GM21367 (cell line): ENCODE measurements around the gene NOP14.
"Not testable (repeated sequence)": the region's sequence is repeated elsewhere in the genome, so short reads cannot be mapped to it uniquely, and the experiment has no call there.

Experiments
- ATAC-seq: cut with Tn5 transposase; IDR thresholded peaks from one replicate; pipeline ENCODE4 v1.9.1; 2021; ENCODE audit not compliant: unreplicated experiment

NOP14 gene

GRCh38 chr4:2963175-2963965 lies at the start of gene NOP14, which contains the start of gene GRK4:
NOP14 (minus strand) TSS chr4:2963406; CDS start chr4:2963319, 87 bp downstream.
GRK4 (plus strand) TSS chr4:2963571; CDS start chr4:2964071, 500 bp downstream.
- ATAC-seq = peak; percentile 86

GRCh38 chr4:3011456-3012220 lies 48.4 kb upstream of the NOP14 start:
- ATAC-seq = no peak

GRCh38 chr4:3010998-3011397 lies 47.8 kb upstream of the NOP14 start:
- no peak for ATAC-seq

- no peak for ATAC-seq
Observed at GRCh38 chr4:3010577-3010976, 47.4 kb upstream of the NOP14 start.

- ATAC-seq = no peak
Observed at GRCh38 chr4:3009422-3009821, 46.2 kb upstream of the NOP14 start.

- ATAC-seq = no peak
Observed at GRCh38 chr4:3007724-3008123, 44.5 kb upstream of the NOP14 start.

GRCh38 chr4:2996415-2996814 lies 33.2 kb upstream of the NOP14 start:
- no peak for ATAC-seq

GRCh38 chr4:2995546-2996265 lies 32.5 kb upstream of the NOP14 start:
- no peak for ATAC-seq

GRCh38 chr4:2994917-2995316 lies 31.7 kb upstream of the NOP14 start:
- ATAC-seq = no peak

- ATAC-seq = no peak
Observed at GRCh38 chr4:2991243-2991642, 28.0 kb upstream of the NOP14 start.

- not testable (repeated sequence) for ATAC-seq
Observed at GRCh38 chr4:2983715-2984114, 20.5 kb upstream of the NOP14 start.

GRCh38 chr4:2982012-2982411 lies 18.8 kb upstream of the NOP14 start:
- no peak for ATAC-seq

- ATAC-seq = no peak
Observed at GRCh38 chr4:2981256-2981819, 18.1 kb upstream of the NOP14 start.

- ATAC-seq = no peak
Observed at GRCh38 chr4:2977211-2978088, 14.2 kb upstream of the NOP14 start.

GRCh38 chr4:2971275-2971674 lies 8.1 kb upstream of the NOP14 start:
- ATAC-seq = no peak

- no peak for ATAC-seq
Observed at GRCh38 chr4:2968381-2968780, 5.2 kb upstream of the NOP14 start.

- no peak for ATAC-seq
Observed at GRCh38 chr4:2965262-2965661, 2.1 kb upstream of the NOP14 start.

GRCh38 chr4:2964706-2965258 lies 1.6 kb upstream of the NOP14 start:
- no peak for ATAC-seq

- ATAC-seq = no peak
Observed at GRCh38 chr4:2963966-2964471, 813 bp upstream of the NOP14 start.
